Mononuclear cell (primary cell): Measurements from ENCODE around the gene CCDC86. TPM values are rescaled to one million over a fixed set of nuclear protein-coding genes. Genes with fewer than 3 reads are reported as not detected.
A peak's percentile ranks its signal among the peaks of the same experiment; 100 is the strongest.

Experiments used
- H3K27me3 ChIP-seq: 2 replicates; pipeline ENCODE4 v1.6.0; 2011; ENCODE audit warnings: low read length, control low read depth; ENCODE audit not compliant: insufficient read depth
- H3K4me1 ChIP-seq: 2 replicates; pipeline ENCODE4 v1.5.1; 2011; ENCODE audit warnings: mild to moderate bottlenecking, low read length, control low read depth; ENCODE audit not compliant: insufficient read depth
- H3K4me3 ChIP-seq: 2 replicates; pipeline ENCODE4 v1.5.1; 2011; ENCODE audit warnings: mild to moderate bottlenecking, low read length, moderate library complexity
- H3K9me3 ChIP-seq: 2 replicates; pipeline ENCODE4 v1.5.1; 2011; ENCODE audit warnings: low read depth, mild to moderate bottlenecking, control low read depth, low read length
- total RNA-seq: library from RNA; depleted of rRNA; stranded (reverse); fragments of >200 nt; gene quantifications from one replicate; pipeline ENCODE4 v1.2.3, GENCODE V29; 2012

CCDC86 gene
- total RNA-seq: 3.8 TPM

- H3K27me3 ChIP-seq: no peaks in the 10 kb centered on the region
- H3K4me3 ChIP-seq: peak within 1 kb of the TSS; percentile 76
- peaks cover 42% of the 10 kb centered on the region for H3K4me1 ChIP-seq
- no peaks in the 10 kb centered on the region for H3K9me3 ChIP-seq
Observed at GRCh38 chr11:60841797-60842667, at the start of gene CCDC86. Gene CCDC86, plus strand, starts transcription at chr11:60842113. Its CDS starts 12 bp downstream, at chr11:60842125.

- no peak overlapping the region for H3K4me3 ChIP-seq
- no peaks in the 10 kb centered on the region for H3K27me3 ChIP-seq
- no peaks in the 10 kb centered on the region for H3K9me3 ChIP-seq
- H3K4me1 ChIP-seq: no peaks in the 10 kb centered on the region
Observed at GRCh38 chr11:60792521-60792920, 49.4 kb upstream of the CCDC86 start.

- no peaks in the 10 kb centered on the region for H3K9me3 ChIP-seq
- H3K27me3 ChIP-seq: no peaks in the 10 kb centered on the region
- no peaks in the 10 kb centered on the region for H3K4me1 ChIP-seq
- no peak overlapping the region for H3K4me3 ChIP-seq
Observed at GRCh38 chr11:60795291-60795690, 46.6 kb upstream of the CCDC86 start.

GRCh38 chr11:60797846-60798630 is 43.9 kb upstream of the CCDC86 start:
- Histone ChIP-seq H3K9me3 (no peaks in the 10 kb centered on the region), H3K27me3 (no peaks in the 10 kb centered on the region), H3K4me3 (no peak overlapping the region), H3K4me1 (no peaks in the 10 kb centered on the region)

GRCh38 chr11:60798631-60799030 is 43.3 kb upstream of the CCDC86 start:
- Histone ChIP-seq H3K27me3 (no peaks in the 10 kb centered on the region), H3K4me1 (no peaks in the 10 kb centered on the region), H3K4me3 (no peak overlapping the region), H3K9me3 (no peaks in the 10 kb centered on the region)

- Histone ChIP-seq H3K27me3 (no peaks in the 10 kb centered on the region), H3K4me1 (no peaks in the 10 kb centered on the region), H3K9me3 (no peaks in the 10 kb centered on the region), H3K4me3 (no peak overlapping the region)
Observed at GRCh38 chr11:60801194-60801593, 40.7 kb upstream of the CCDC86 start.

- Histone ChIP-seq H3K9me3 (no peaks in the 10 kb centered on the region), H3K4me3 (no peak overlapping the region), H3K4me1 (no peaks in the 10 kb centered on the region), H3K27me3 (no peaks in the 10 kb centered on the region)
Observed at GRCh38 chr11:60803273-60803936, 38.5 kb upstream of the CCDC86 start.

GRCh38 chr11:60809249-60809648 is 32.7 kb upstream of the CCDC86 start:
- Histone ChIP-seq H3K4me3 (no peak overlapping the region), H3K9me3 (no peaks in the 10 kb centered on the region), H3K4me1 (no peaks in the 10 kb centered on the region), H3K27me3 (no peaks in the 10 kb centered on the region)

GRCh38 chr11:60809691-60810090 is 32.2 kb upstream of the CCDC86 start:
- H3K27me3 ChIP-seq: no peaks in the 10 kb centered on the region
- no peaks in the 10 kb centered on the region for H3K4me1 ChIP-seq
- H3K4me3 ChIP-seq: no peak overlapping the region
- no peaks in the 10 kb centered on the region for H3K9me3 ChIP-seq

GRCh38 chr11:60810151-60810550 is 31.8 kb upstream of the CCDC86 start:
- Histone ChIP-seq H3K4me1 (no peaks in the 10 kb centered on the region), H3K27me3 (no peaks in the 10 kb centered on the region), H3K4me3 (no peak overlapping the region), H3K9me3 (no peaks in the 10 kb centered on the region)

GRCh38 chr11:60810569-60810968 is 31.3 kb upstream of the CCDC86 start:
- Histone ChIP-seq H3K9me3 (no peaks in the 10 kb centered on the region), H3K27me3 (no peaks in the 10 kb centered on the region), H3K4me1 (no peaks in the 10 kb centered on the region), H3K4me3 (no peak overlapping the region)

- Histone ChIP-seq H3K9me3 (peaks cover 8% of the 10 kb centered on the region), H3K4me3 (no peak overlapping the region), H3K27me3 (no peaks in the 10 kb centered on the region), H3K4me1 (no peaks in the 10 kb centered on the region)
Observed at GRCh38 chr11:60813324-60813723, 28.6 kb upstream of the CCDC86 start.

- Histone ChIP-seq H3K9me3 (peaks cover 8% of the 10 kb centered on the region), H3K4me3 (no peak overlapping the region), H3K27me3 (no peaks in the 10 kb centered on the region), H3K4me1 (no peaks in the 10 kb centered on the region)
Observed at GRCh38 chr11:60814112-60814511, 27.8 kb upstream of the CCDC86 start.

GRCh38 chr11:60816590-60817157 is 25.2 kb upstream of the CCDC86 start:
- H3K9me3 ChIP-seq: peaks cover 8% of the 10 kb centered on the region
- no peak overlapping the region for H3K4me3 ChIP-seq
- H3K4me1 ChIP-seq: no peaks in the 10 kb centered on the region
- H3K27me3 ChIP-seq: no peaks in the 10 kb centered on the region

- H3K4me3 ChIP-seq: no peak overlapping the region
- peaks cover 8% of the 10 kb centered on the region for H3K9me3 ChIP-seq
- H3K27me3 ChIP-seq: no peaks in the 10 kb centered on the region
- H3K4me1 ChIP-seq: no peaks in the 10 kb centered on the region
Observed at GRCh38 chr11:60818057-60818456, 23.9 kb upstream of the CCDC86 start.
